Cardiac fibroblast (primary cell): ENCODE data around the gene RIC8A.

Experiments
- DNase-seq, 2 donors: peaks; one replicate each; pipeline versions ENCODE4 v3.0.0 to v3.0.0-alpha.2; 2010; ENCODE audit warnings: low read depth in 2 of 2
- H3K4me3 ChIP-seq, 2 donors: replicated peaks in 1 of 2; 1 replicate in 1 of 2; 2 replicates in 1 of 2; pipeline ENCODE4 v1.5.1; 2011; ENCODE audit warnings: low read depth in 2 of 2, low read length in 2 of 2, mild to moderate bottlenecking in 2 of 2, moderate library complexity in 1 of 2
- TF ChIP-seq, protein P1 (sequence below): IDR thresholded peaks from one replicate; pipeline ENCODE4 v1.5.1; 2011; ENCODE audit warnings: low read depth, mild to moderate bottlenecking, low read length, inconsistent platforms

RIC8A gene

DNA sequence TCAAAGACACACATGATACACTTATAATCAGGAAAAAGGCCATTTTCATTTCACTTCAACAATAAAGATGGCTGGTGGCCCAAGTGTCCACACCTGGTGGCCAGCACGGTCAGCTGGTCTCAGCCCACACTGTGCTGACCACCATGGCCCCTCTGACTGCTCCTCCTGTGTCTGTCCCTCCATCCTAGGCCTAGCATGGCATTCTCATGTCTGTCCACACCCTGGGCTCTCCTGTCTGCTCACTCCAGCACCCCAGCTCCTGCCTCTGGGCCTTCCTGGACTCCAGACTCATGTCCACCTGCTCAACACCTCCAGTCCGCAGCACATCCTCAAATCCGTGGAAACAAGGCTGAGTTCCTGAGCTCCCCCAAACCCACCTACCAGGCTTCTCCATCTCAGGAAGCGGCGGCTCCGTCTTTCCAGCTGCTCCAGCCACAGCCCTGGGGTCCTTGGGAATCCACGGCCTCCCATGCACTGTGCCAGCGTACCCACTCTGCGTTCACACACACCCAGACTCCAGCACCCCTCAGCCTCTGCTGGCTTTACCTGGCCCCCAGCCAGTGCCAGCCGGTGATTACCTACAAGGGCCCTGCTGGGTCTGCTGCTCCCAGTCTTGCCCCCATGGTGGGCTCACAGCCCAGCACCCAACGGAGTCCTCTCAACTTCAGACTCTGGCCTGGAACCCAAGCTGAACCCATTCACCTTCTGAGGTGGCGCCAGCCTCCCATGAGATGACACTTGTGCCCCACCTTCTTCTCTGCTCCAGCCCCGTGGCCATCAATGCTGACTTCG is 14.7 kb downstream of the RIC8A start:
- TF ChIP-seq, protein P1, sequence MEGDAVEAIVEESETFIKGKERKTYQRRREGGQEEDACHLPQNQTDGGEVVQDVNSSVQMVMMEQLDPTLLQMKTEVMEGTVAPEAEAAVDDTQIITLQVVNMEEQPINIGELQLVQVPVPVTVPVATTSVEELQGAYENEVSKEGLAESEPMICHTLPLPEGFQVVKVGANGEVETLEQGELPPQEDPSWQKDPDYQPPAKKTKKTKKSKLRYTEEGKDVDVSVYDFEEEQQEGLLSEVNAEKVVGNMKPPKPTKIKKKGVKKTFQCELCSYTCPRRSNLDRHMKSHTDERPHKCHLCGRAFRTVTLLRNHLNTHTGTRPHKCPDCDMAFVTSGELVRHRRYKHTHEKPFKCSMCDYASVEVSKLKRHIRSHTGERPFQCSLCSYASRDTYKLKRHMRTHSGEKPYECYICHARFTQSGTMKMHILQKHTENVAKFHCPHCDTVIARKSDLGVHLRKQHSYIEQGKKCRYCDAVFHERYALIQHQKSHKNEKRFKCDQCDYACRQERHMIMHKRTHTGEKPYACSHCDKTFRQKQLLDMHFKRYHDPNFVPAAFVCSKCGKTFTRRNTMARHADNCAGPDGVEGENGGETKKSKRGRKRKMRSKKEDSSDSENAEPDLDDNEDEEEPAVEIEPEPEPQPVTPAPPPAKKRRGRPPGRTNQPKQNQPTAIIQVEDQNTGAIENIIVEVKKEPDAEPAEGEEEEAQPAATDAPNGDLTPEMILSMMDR = no peak
- DNase-seq = no peak

DNA sequence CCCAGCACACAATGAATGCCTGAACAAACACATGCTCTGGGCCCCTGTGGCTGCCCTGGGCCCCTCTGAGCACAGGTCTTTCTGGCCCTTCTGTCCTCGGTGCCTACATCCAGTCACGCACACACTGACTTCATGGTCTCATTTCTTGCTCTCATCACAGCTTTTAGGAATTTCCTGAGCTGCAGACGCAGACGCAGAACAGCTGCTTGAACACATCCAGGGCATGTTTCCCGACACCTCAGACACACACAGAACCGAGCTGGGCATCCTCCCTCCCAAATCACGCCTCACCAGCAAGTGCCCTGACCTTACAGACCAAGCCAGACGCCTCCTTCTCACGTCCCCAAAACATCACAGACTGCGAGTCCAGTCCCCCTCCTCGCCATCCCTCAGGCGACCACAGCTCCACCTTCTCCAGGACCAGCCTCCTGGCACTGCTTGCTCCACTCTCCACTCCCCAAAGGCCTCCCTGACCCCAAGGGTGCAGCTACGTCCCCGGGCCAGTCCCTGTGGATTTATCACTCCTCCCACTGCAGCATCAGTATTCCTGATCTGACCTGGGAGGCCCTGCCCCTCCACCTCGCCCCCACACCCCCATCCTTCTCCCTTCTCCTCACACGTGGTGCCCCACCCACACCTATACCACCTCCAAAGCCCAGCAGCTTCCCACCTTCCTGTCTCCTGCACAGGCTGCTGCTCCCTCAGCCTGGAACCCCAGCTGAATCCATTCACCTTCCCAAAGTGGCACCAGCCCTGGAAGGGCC is 15.7 kb downstream of the RIC8A start:
- TF ChIP-seq, protein P1 = no peak
- no peak for DNase-seq

More for the DNA sequence above, 14.7 kb downstream of the RIC8A start:
- H3K4me3 ChIP-seq = no peak overlapping the region

DNA sequence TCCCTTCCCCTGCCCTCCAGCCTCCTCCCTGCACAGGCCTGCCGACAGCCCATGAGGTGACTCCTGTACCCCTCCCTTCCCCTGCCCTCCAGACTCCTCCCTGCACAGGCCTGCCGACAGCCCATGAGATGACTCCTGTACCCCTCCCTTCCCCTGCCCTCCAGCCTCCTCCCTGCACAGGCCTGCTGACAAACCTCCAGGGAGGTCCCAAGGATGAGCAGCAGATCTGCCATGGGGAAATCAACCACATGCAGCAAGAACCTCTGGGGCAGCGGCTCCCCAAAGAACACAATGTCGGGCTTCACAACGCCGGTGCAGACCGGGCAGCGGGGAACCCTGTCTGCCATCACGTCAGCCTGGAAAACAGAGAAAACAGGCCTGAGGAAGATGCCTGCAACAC is 16.4 kb downstream of the RIC8A start:
- no peak overlapping the region for H3K4me3 ChIP-seq
- TF ChIP-seq, protein P1 = no peak
- DNase-seq = no peak

More for the DNA sequence above, 15.7 kb downstream of the RIC8A start:
- H3K4me3 ChIP-seq = no peak overlapping the region

- H3K4me3 ChIP-seq = no peak overlapping the region
- TF ChIP-seq, protein P1 = no peak
- no peak for DNase-seq
Measured at GRCh38 chr11:224424-224823, 16.9 kb downstream of the RIC8A start.

GRCh38 chr11:225734-226453 is 18.4 kb downstream of the RIC8A start:
- DNase-seq = peak in 1 of 2 donors; percentile 87
- TF ChIP-seq, protein P1 = no peak
- H3K4me3 ChIP-seq = no peak overlapping the region

- DNase-seq = no peak
- TF ChIP-seq, protein P1 = no peak
- H3K4me3 ChIP-seq = no peak overlapping the region
Measured at GRCh38 chr11:227824-228379, 20.4 kb downstream of the RIC8A start.
